Neural cell (in vitro differentiated cells): ENCODE data around the gene RCC2. TPM values are rescaled to one million over a fixed set of nuclear protein-coding genes. Genes with fewer than 3 reads are reported as not detected.
"Not testable (repeated sequence)": the region's sequence is repeated elsewhere in the genome, so short reads cannot be mapped to it uniquely, and the experiment has no call there.

ENCODE experiments used
- H2AFZ ChIP-seq: fragments of 200-600, 300-800 bp; sonication (generic), shearing (Covaris generic); 2 replicates; pipeline ENCODE4 v1.6.0; 2014; ENCODE audit warnings: low read depth, mild to moderate bottlenecking, antibody characterized with exemption, low read length, moderate library complexity
- H3F3A ChIP-seq: fragments of 200-600 bp; shearing (Covaris generic); 2 replicates; pipeline ENCODE4 v1.6.1; 2016; ENCODE audit warnings: mild to moderate bottlenecking, moderate library complexity, mixed read lengths, antibody characterized with exemption, low read length; ENCODE audit not compliant: insufficient read depth, poor library complexity, severe bottlenecking
- H3K27ac ChIP-seq: fragments of 200-600, 300-800 bp; sonication (generic), shearing (Covaris generic); 2 replicates; pipeline ENCODE4 v1.5.1; 2014; ENCODE audit warnings: mild to moderate bottlenecking, low read length, moderate library complexity
- H3K27me3 ChIP-seq: fragments of 300-800, 200-600 bp; sonication (generic), shearing (Covaris generic); 2 replicates; pipeline ENCODE4 v1.6.0; 2014; ENCODE audit warnings: mild to moderate bottlenecking, low read depth, low read length, moderate library complexity; ENCODE audit not compliant: insufficient read depth
- H3K36me3 ChIP-seq: fragments of 300-800, 200-600 bp; sonication (generic), shearing (Covaris generic); 2 replicates; pipeline ENCODE4 v1.5.1; 2014; ENCODE audit warnings: mild to moderate bottlenecking, antibody characterized with exemption, low read length, moderate library complexity; ENCODE audit not compliant: insufficient read depth
- H3K4me2 ChIP-seq: fragments of 300-800, 200-600 bp; sonication (generic), shearing (Covaris generic); 2 replicates; pipeline ENCODE4 v1.6.0; 2014; ENCODE audit warnings: mild to moderate bottlenecking, low read length
- H3K4me3 ChIP-seq: fragments of 300-800, 200-600 bp; sonication (generic), shearing (Covaris generic); 2 replicates; pipeline ENCODE4 v1.5.1; 2014; ENCODE audit warnings: mild to moderate bottlenecking, low read length, moderate library complexity
- H3K79me2 ChIP-seq: fragments of 200-600 bp; shearing (Covaris generic); replicated peaks from 2 replicates; pipeline ENCODE4 v1.6.0; 2014; ENCODE audit warnings: mild to moderate bottlenecking, low read length, moderate library complexity; ENCODE audit not compliant: insufficient read depth
- H3K9ac ChIP-seq: fragments of 300-800, 200-600 bp; sonication (generic), shearing (Covaris generic); 2 replicates; pipeline ENCODE4 v1.6.1; 2016; ENCODE audit warnings: mild to moderate bottlenecking, low read length, mixed read lengths
- H3K9me2 ChIP-seq: fragments of 200-600 bp; shearing (Covaris generic); 2 replicates; pipeline ENCODE4 v1.6.1; 2016; ENCODE audit warnings: mild to moderate bottlenecking, low read length, mixed read lengths; ENCODE audit not compliant: insufficient read depth
- H3K9me3 ChIP-seq: fragments of 200-600, 300-800 bp; sonication (generic), shearing (Covaris generic); 2 replicates; pipeline ENCODE4 v1.6.1; 2016; ENCODE audit warnings: mild to moderate bottlenecking, mixed run types, low read length, moderate library complexity, mixed read lengths
- H4K20me1 ChIP-seq: fragments of 200-600 bp; shearing (Covaris generic); 2 replicates; pipeline ENCODE4 v1.6.1; 2016; ENCODE audit warnings: mild to moderate bottlenecking, mixed run types; ENCODE audit not compliant: insufficient read depth
- CTCF ChIP-seq: fragments of 450-650 bp; IDR thresholded peaks from 2 replicates; pipeline ENCODE4 v1.5.1; 2014; ENCODE audit warnings: antibody characterized with exemption, mild to moderate bottlenecking, moderate library complexity; ENCODE audit not compliant: poor library complexity, severe bottlenecking
- EP300 ChIP-seq: fragments of 450-650 bp; conservative IDR thresholded peaks from 2 replicates; pipeline ENCODE4 v1.6.1; 2014; ENCODE audit warnings: antibody characterized with exemption, mild to moderate bottlenecking, moderate library complexity; ENCODE audit not compliant: poor library complexity, severe bottlenecking
- EZH2 ChIP-seq: fragments of 200-600, 300-800 bp; shearing (Covaris generic), sonication (generic); IDR thresholded peaks from 2 replicates; pipeline ENCODE4 v1.6.1; 2014; ENCODE audit warnings: antibody characterized with exemption, low read length, borderline replicate concordance, mild to moderate bottlenecking; ENCODE audit not compliant: insufficient read depth, poor library complexity, severe bottlenecking
- MXI1 ChIP-seq: fragments of 450-650 bp; conservative IDR thresholded peaks from 2 replicates; pipeline ENCODE4 v1.6.1; 2014; ENCODE audit warnings: antibody characterized with exemption, mild to moderate bottlenecking; ENCODE audit not compliant: poor library complexity, severe bottlenecking
- POLR2AphosphoS5 ChIP-seq: IDR thresholded peaks from 2 replicates; pipeline ENCODE4 v1.6.1; 2012
- RAD21 ChIP-seq: fragments of 450-650 bp; conservative IDR thresholded peaks from 2 replicates; pipeline ENCODE4 v1.6.1; 2014; ENCODE audit warnings: antibody characterized with exemption, mild to moderate bottlenecking, moderate library complexity
- REST ChIP-seq: IDR thresholded peaks from 2 replicates; pipeline ENCODE4 v1.6.1; 2012; ENCODE audit warnings: borderline replicate concordance
- SMC3 ChIP-seq: fragments of 450-650 bp; conservative IDR thresholded peaks from 2 replicates; pipeline ENCODE4 v1.6.1; 2014; ENCODE audit warnings: antibody characterized with exemption, mild to moderate bottlenecking, moderate library complexity; ENCODE audit not compliant: poor library complexity
- TAF1 ChIP-seq: IDR thresholded peaks from 2 replicates; pipeline ENCODE4 v1.6.1; 2012; ENCODE audit warnings: low read depth
- polyA plus RNA-seq: library from polyadenylated mRNA; depleted of rRNA; stranded (reverse); fragments of >200 nt; gene quantifications from 2 replicates; pipeline ENCODE4 v1.2.3, GENCODE V29; 2014

RCC2 gene
- polyA plus RNA-seq, 1 donor from 2014 or later: 34.4 TPM

- TF ChIP-seq MXI1: no peak
- TF ChIP-seq POLR2AphosphoS5: no peak
- no peak for TF ChIP-seq CTCF
- TF ChIP-seq EP300: no peak
- TF ChIP-seq REST: no peak
- TF ChIP-seq TAF1: no peak
- TF ChIP-seq SMC3: no peak
- TF ChIP-seq RAD21: no peak
- TF ChIP-seq EZH2: no peak
- H2AFZ ChIP-seq: no peak overlapping the region
Observed at GRCh38 chr1:17470021-17470799, 30.7 kb upstream of the RCC2 start.

GRCh38 chr1:17468357-17469265, 29.1 kb upstream of the RCC2 start:
- not testable (repeated sequence) for H3K27me3 ChIP-seq, H2AFZ ChIP-seq, H3K4me3 ChIP-seq, H3K9me2 ChIP-seq, H3K9me3 ChIP-seq, H3K27ac ChIP-seq, H3F3A ChIP-seq, H3K4me2 ChIP-seq, H3K9ac ChIP-seq, H4K20me1 ChIP-seq, H3K36me3 ChIP-seq, H3K79me2 ChIP-seq

More at GRCh38 chr1:17470021-17470799, 30.7 kb upstream of the RCC2 start:
- Histone ChIP-seq H4K20me1 (no peaks in the 10 kb centered on the region), H3K4me2 (no peak overlapping the region), H3K27me3 (no peaks in the 10 kb centered on the region), H3K36me3 (no peaks in the 10 kb centered on the region), H3F3A (no peaks in the 10 kb centered on the region), H3K9ac (no peak overlapping the region), H3K9me3 (no peaks in the 10 kb centered on the region), H3K79me2 (no peaks in the 10 kb centered on the region), H3K27ac (no peak overlapping the region), H3K4me3 (no peak overlapping the region), H3K9me2 (no peaks in the 10 kb centered on the region)
